ENCODE results near the gene SYNGR4.

SYNGR4 gene

GRCh38 chr19:48397263-48398101, 33.3 kb downstream of the SYNGR4 start:
- no peak for DNase-seq

DNA sequence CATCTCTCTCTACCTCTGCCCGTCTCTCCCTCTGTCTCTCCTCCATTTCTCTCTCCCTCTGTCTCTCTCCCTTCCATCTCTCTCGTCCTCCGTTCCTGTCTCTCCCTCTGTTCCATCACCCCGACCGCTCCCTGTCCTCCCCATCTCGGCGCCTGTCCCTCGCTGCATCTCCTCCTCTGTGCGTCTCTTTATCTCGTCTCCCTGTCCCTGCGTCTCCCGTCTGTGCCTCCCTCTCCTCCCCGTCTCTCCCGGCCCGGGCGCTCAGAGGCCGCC, 33.9 kb downstream of the SYNGR4 start:
- DNase-seq = no peak

GRCh38 chr19:48398375-48399235, 34.4 kb downstream of the SYNGR4 start:
- peak; percentile 70 to 81 for DNase-seq

GRCh38 chr19:48400018-48400742, 36.0 kb downstream of the SYNGR4 start:
- peak in 1 of 2 experiments; percentile 21 for DNase-seq

- peak in 1 of 2 experiments; percentile 8 for DNase-seq
Observed at GRCh38 chr19:48401287-48401686, 37.1 kb downstream of the SYNGR4 start.

GRCh38 chr19:48403606-48404005, 39.4 kb downstream of the SYNGR4 start:
- peak in 1 of 2 experiments; percentile 11 for DNase-seq

DNA sequence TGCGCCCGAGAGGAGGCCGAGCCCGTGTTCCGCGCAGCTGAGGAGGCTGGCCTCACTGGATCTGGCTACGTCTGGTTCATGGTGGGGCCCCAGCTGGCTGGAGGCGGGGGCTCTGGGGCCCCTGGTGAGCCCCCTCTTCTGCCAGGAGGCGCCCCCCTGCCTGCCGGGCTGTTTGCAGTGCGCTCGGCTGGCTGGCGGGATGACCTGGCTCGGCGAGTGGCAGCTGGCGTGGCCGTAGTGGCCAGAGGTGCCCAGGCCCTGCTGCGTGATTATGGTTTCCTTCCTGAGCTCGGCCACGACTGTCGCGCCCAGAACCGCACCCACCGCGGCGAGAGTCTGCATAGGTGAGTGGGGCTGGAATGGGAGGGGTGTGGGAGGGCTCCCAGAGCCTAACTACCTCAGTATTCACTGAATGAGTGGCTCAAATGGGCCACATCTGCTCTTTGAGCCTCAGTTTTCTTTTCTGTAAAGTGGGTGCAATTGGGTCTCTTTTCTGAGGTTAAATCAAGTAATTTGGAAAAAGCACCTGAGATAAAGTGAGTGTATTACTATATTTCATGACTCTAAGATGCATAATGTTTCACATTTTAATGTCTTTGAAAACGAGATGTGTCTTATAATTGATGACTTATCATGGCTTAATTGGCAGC, 41.0 kb downstream of the SYNGR4 start:
- no peak for DNase-seq

GRCh38 chr19:48405850-48406249, 41.7 kb downstream of the SYNGR4 start:
- DNase-seq = no peak

- no peak for DNase-seq
Observed at GRCh38 chr19:48413879-48414587, 49.9 kb downstream of the SYNGR4 start.

- peak in 1 of 2 experiments; percentile 52 for DNase-seq
Observed at GRCh38 chr19:48415395-48415794, 51.2 kb downstream of the SYNGR4 start.

- no peak for DNase-seq
Observed at GRCh38 chr19:48415806-48416221, 51.6 kb downstream of the SYNGR4 start.

GRCh38 chr19:48417421-48417820, 53.3 kb downstream of the SYNGR4 start:
- DNase-seq = no peak

DNA sequence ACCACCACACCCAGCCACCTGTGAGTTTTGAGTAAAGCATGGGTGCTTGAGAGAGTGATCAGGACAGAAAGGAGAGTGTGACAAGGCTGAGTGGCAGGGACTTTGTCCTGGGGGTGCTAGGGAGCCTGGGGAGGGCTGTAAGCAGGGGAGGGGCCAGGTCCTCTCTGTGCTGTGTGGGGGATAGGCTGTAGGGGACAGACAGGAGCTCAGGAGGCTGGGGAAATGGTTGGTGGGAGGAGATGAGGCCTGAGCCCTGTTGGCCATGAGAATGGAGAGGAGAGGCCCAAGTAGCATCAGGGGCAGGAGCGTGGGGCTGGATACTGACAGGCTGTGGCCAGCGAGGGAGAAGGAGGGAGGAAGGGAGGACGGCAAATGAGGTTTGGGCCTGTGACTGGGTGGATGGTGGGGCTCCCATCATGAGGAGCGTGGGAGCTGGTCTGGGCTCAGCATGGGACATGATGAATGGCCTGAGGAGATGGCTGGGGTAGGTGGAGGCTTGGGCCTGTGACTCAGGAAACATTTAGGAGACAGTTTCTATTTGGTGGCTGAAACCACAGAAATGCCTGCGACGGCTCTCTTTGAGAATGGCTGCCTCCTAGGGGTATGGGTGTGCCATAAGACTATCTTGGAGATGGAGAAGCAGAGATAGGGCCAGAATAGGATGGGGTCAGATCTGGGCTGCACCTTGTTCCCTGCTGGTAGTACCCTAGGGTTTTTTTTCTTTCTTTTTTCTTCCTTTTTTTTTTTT, 54.3 kb downstream of the SYNGR4 start:
- DNase-seq = no peak

DNA sequence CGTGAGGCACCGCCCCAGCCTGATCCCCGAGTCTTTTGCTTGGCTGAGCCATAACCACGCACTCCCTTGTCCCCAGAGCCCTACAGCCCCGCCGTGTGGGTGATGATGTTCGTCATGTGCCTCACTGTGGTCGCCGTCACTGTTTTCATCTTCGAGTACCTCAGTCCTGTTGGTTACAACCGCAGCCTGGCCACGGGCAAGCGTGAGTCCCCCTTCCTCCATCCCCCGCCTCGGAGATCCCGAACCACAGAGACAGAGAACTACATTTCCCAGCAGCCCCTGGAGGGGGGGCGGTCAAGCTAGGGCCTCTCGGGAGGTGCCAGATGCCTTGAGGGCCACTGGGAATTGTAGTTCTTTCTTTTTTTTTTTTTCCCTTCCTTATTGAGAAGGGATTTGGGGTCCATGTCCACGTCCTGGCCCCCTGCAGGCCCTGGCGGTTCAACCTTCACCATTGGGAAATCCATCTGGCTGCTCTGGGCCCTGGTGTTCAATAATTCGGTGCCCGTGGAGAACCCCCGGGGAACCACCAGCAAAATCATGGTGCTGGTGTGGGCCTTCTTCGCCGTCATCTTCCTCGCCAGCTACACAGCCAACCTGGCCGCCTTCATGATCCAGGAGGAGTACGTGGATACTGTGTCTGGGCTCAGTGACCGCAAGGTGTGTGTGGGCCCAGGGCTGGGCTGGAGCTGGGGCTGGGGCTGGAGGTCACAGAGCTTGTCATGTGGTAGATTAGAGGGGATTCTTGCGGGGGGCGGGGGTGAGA, 55.2 kb downstream of the SYNGR4 start:
- peak in 1 of 2 experiments; percentile 17 for DNase-seq

DNA sequence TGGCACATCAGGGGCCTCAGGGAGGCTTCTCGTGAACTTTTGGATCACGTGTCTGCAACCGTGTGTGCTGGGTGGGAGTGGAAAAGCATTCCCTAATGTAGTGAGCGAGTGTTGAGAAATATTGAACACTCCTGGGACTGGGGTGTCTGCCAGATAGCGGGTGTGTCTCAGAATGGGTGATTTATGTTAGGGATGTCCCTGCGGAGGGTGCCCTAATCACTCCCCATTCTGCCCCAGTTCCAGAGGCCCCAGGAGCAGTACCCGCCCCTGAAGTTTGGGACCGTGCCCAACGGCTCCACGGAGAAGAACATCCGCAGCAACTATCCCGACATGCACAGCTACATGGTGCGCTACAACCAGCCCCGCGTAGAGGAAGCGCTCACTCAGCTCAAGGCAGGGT, 57.4 kb downstream of the SYNGR4 start:
- no peak for DNase-seq

DNA sequence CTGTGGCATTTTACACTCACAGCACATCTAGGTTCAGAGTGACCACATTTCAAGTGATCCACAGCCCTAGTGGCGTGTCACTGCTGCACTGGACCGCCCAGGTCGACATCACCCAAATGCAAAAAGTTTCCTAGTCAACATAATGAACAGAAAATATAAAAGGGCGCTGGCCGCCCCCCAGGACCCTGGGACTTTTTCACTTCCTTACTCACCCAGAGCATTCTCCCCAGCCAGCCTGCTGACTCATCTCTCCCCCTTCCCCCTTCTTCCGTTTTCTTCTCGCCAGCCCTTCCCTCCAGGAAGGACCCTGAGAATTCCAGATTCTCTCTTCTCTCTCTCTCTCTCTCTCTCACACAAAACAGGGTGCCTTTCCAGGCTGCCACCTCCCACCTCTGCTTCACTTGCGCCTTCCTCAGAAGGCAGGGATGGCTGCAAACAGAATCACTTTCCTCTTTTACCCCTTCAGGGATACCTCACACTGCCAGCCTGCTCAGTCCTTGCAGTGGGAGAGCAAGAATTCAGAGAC, 60.6 kb downstream of the SYNGR4 start:
- DNase-seq = no peak

Data from NCI-H2081 (cell line).